HepG2 (cell line): ENCODE measurements around the gene CBX2. TPM values are rescaled to one million over a fixed set of nuclear protein-coding genes. Genes with fewer than 3 reads are reported as not detected.

Experiments
- ARID2 ChIP-seq: sonication (generic); formaldehyde crosslinking; IDR thresholded peaks from 2 replicates; pipeline ENCODE4 v1.8.1; 2022; ENCODE audit warnings: mild to moderate bottlenecking, missing genetic modification reagents, borderline replicate concordance
- ARID4A ChIP-seq: sonication (generic); formaldehyde crosslinking; IDR thresholded peaks from 2 replicates; pipeline ENCODE4 v1.5.0; 2020; ENCODE audit warnings: mild to moderate bottlenecking, missing genetic modification reagents, borderline replicate concordance
- ATM ChIP-seq: fragments of 450-650 bp; IDR thresholded peaks from 2 replicates; pipeline ENCODE4 v1.7.1; 2017; ENCODE audit warnings: mild to moderate bottlenecking, borderline replicate concordance
- IRX3 ChIP-seq: sonication (generic); formaldehyde crosslinking; IDR thresholded peaks from 2 replicates; pipeline ENCODE4 v1.8.1; 2023; ENCODE audit warnings: mild to moderate bottlenecking, low read depth, missing genetic modification reagents, borderline replicate concordance
- MATR3 ChIP-seq: sonication (generic); formaldehyde crosslinking; IDR thresholded peaks from 2 replicates; pipeline ENCODE4 v1.4.0; 2020; ENCODE audit warnings: missing genetic modification reagents
- POLR2AphosphoS5 ChIP-seq: IDR thresholded peaks from 2 replicates; pipeline ENCODE4 v1.6.1; 2012; ENCODE audit warnings: low read depth, low read length
- RFX1 ChIP-seq: fragments of 450-650 bp; IDR thresholded peaks from 2 replicates; pipeline ENCODE4 v1.6.1; 2017
- STAT5B ChIP-seq: sonication (generic); formaldehyde crosslinking; IDR thresholded peaks from 2 replicates; pipeline ENCODE4 v1.4.0; 2020; ENCODE audit warnings: missing genetic modification reagents
- YY1 ChIP-seq: IDR thresholded peaks from 2 replicates; pipeline ENCODE4 v1.6.1; 2011; ENCODE audit warnings: low read length, low read depth, moderate library complexity, mild to moderate bottlenecking; ENCODE audit not compliant: insufficient read depth, insufficient replicate concordance
- ZNF18 ChIP-seq: sonication (generic); formaldehyde crosslinking; IDR thresholded peaks from 2 replicates; pipeline ENCODE4 v1.8.0; 2022; ENCODE audit warnings: mild to moderate bottlenecking, missing genetic modification reagents; ENCODE audit not compliant: insufficient replicate concordance
- ZNF326 ChIP-seq: sonication (generic); formaldehyde crosslinking; IDR thresholded peaks from 2 replicates; pipeline ENCODE4 v1.4.0; 2020; ENCODE audit warnings: missing genetic modification reagents, borderline replicate concordance
- ZNF484 ChIP-seq: sonication (generic); formaldehyde crosslinking; IDR thresholded peaks from 2 replicates; pipeline ENCODE4 v1.5.1; 2020; ENCODE audit warnings: mild to moderate bottlenecking, low read depth, missing genetic modification reagents, borderline replicate concordance
- ZNF639 ChIP-seq: conservative IDR thresholded peaks from 2 replicates; pipeline ENCODE4 v1.6.1; 2018; ENCODE audit warnings: missing genetic modification reagents
- ZNF670 ChIP-seq: sonication (generic); formaldehyde crosslinking; IDR thresholded peaks from 2 replicates; pipeline ENCODE4 v1.8.0; 2022; ENCODE audit warnings: mild to moderate bottlenecking, missing genetic modification reagents, borderline replicate concordance
- polyA plus RNA-seq, 8 experiments: library from polyadenylated mRNA; depleted of rRNA in 3 of 8; stranded (reverse) in 7 of 8; unstranded in 1 of 8; fragments of >200 nt; fragmentation: Illumina TruSeq in 4 of 8; extraction: Trizol in 4 of 8; gene quantifications; 2 replicates each; pipeline versions ENCODE4 v1.2.1 to v1.2.3, GENCODE V29; 2011 to 2016; ENCODE audit warnings: low read depth in 4 of 8, missing spikeins in 1 of 8, mixed read lengths in 1 of 8; ENCODE audit not compliant: insufficient read depth in 1 of 8
- total RNA-seq, 5 experiments: library from RNA; depleted of rRNA; stranded (reverse); fragments of >200 nt; fragmentation: Illumina TruSeq; extraction: Trizol; gene quantifications; 2 replicates each; pipeline ENCODE4 v1.2.3, GENCODE V29; 2016; ENCODE audit warnings: low read depth in 1 of 5
- TF ChIP-seq, protein P1 (sequence below): sonication (generic); formaldehyde crosslinking; IDR thresholded peaks from 2 replicates; pipeline ENCODE4 v1.9.0; 2022; ENCODE audit warnings: missing genetic modification reagents, mild to moderate bottlenecking, borderline replicate concordance
- TF ChIP-seq, protein P2 (sequence below): sonication (generic); formaldehyde crosslinking; IDR thresholded peaks from 2 replicates; pipeline ENCODE4 v1.9.0; 2021; ENCODE audit warnings: missing genetic modification reagents, borderline replicate concordance

The CBX2 gene
- total and polyA plus RNA-seq, 2 of the 13 experiments (the other 11 are each of a cell fraction or from before 2014, with no cell fraction given): 14.5 to 31.1 TPM

- TF ChIP-seq ZNF18: peak; percentile 89
- peak; percentile 53; the same call in 1 of the 2 replicates for TF ChIP-seq ARID4A
- TF ChIP-seq ZNF326 (CRISPR knock-in tag): no peak
- no peak for TF ChIP-seq RFX1
- TF ChIP-seq ATM: no peak
- TF ChIP-seq, protein P1, sequence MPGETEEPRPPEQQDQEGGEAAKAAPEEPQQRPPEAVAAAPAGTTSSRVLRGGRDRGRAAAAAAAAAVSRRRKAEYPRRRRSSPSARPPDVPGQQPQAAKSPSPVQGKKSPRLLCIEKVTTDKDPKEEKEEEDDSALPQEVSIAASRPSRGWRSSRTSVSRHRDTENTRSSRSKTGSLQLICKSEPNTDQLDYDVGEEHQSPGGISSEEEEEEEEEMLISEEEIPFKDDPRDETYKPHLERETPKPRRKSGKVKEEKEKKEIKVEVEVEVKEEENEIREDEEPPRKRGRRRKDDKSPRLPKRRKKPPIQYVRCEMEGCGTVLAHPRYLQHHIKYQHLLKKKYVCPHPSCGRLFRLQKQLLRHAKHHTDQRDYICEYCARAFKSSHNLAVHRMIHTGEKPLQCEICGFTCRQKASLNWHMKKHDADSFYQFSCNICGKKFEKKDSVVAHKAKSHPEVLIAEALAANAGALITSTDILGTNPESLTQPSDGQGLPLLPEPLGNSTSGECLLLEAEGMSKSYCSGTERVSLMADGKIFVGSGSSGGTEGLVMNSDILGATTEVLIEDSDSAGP: no peak; the same call in none of the 2 replicates
- no peak for TF ChIP-seq YY1
- 0 out of 2 replicates have a peak, but pooled peaks have one; percentile 52 for TF ChIP-seq ZNF639 (CRISPR knock-in tag)
- TF ChIP-seq ZNF484 (CRISPR knock-in tag): no peak
- no peak for TF ChIP-seq ARID2
- TF ChIP-seq IRX3 (CRISPR knock-in tag): no peak
- peak; percentile 75 for TF ChIP-seq POLR2AphosphoS5
- peak; percentile 84 for TF ChIP-seq ZNF670 (CRISPR knock-in tag)
- TF ChIP-seq MATR3 (CRISPR knock-in tag): no peak
- TF ChIP-seq STAT5B (CRISPR knock-in tag): no peak
- TF ChIP-seq, protein P2, sequence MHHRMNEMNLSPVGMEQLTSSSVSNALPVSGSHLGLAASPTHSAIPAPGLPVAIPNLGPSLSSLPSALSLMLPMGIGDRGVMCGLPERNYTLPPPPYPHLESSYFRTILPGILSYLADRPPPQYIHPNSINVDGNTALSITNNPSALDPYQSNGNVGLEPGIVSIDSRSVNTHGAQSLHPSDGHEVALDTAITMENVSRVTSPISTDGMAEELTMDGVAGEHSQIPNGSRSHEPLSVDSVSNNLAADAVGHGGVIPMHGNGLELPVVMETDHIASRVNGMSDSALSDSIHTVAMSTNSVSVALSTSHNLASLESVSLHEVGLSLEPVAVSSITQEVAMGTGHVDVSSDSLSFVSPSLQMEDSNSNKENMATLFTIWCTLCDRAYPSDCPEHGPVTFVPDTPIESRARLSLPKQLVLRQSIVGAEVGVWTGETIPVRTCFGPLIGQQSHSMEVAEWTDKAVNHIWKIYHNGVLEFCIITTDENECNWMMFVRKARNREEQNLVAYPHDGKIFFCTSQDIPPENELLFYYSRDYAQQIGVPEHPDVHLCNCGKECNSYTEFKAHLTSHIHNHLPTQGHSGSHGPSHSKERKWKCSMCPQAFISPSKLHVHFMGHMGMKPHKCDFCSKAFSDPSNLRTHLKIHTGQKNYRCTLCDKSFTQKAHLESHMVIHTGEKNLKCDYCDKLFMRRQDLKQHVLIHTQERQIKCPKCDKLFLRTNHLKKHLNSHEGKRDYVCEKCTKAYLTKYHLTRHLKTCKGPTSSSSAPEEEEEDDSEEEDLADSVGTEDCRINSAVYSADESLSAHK: no peak
These were observed 54.5 kb downstream of the CBX2 start (continued) for GRCh38 chr17:79832218-79833109.
